Stomach (tissue), 4 donors: Measurements from ENCODE around the gene CDC14B.

ENCODE experiments used
- CTCF ChIP-seq, 7 experiments: fragments of 450-650 bp in 4 of 7; fragments of 200-600 bp in 3 of 7; sonication (generic) in 3 of 7; IDR thresholded peaks; one replicate each; pipeline ENCODE4 v1.5.1; 2016 to 2019; ENCODE audit warnings: antibody characterized with exemption in 7 of 7, control low read depth in 2 of 7, mild to moderate bottlenecking in 1 of 7
- EP300 ChIP-seq: sonication (generic); formaldehyde crosslinking; IDR thresholded peaks from one replicate; pipeline ENCODE4 v1.6.1; 2017; ENCODE audit warnings: antibody characterized with exemption
- POLR2A ChIP-seq, 4 donors: fragments of 450-650 bp; IDR thresholded peaks; one replicate each; pipeline ENCODE4 v1.6.1; 2016; ENCODE audit warnings: antibody characterized with exemption in 4 of 4, control low read depth in 2 of 4, mild to moderate bottlenecking in 1 of 4, moderate library complexity in 1 of 4
- POLR2AphosphoS5 ChIP-seq, 3 donors: sonication (generic); formaldehyde crosslinking; IDR thresholded peaks; one replicate each; pipeline ENCODE4 v1.6.1; 2016; ENCODE audit warnings: antibody characterized with exemption in 3 of 3

- TF ChIP-seq CTCF (IDR thresholded peaks at IDR 0.05) = no peak
- TF ChIP-seq POLR2A (IDR thresholded peaks at IDR 0.05) = no peak
- TF ChIP-seq EP300 = no peak
- TF ChIP-seq POLR2AphosphoS5 (IDR thresholded peaks at IDR 0.05) = no peak
These were observed 120.8 kb downstream of the CDC14B start for GRCh38 chr9:96498796-96499195.
